ENCODE results near the gene DRD4.
"Not testable (repeated sequence)": the region's sequence is repeated elsewhere in the genome, so short reads cannot be mapped to it uniquely, and the experiment has no call there.

The DRD4 gene

DNA sequence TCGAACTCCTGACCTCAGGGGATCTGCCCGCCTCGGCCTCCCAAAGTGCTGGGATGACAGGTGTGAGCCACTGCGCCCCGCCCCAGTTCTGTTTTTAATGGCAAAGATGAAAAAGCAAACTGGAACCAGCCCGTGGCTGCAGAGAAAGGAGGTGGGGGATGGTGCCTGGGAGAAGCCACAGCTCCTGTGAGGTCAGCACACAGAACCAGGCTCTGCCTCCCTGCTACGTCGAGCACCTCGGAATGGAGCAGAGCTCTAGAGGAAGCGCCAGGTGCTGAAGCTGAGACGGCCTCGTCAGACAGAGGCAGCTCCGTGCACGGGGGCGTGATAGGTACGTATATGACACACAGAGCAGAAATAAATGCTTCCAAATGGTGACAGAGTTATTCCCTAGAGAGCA is 8.5 kb downstream of the DRD4 start:
- no peak for DNase-seq (ENCODE audit: low spot score)

DNA sequence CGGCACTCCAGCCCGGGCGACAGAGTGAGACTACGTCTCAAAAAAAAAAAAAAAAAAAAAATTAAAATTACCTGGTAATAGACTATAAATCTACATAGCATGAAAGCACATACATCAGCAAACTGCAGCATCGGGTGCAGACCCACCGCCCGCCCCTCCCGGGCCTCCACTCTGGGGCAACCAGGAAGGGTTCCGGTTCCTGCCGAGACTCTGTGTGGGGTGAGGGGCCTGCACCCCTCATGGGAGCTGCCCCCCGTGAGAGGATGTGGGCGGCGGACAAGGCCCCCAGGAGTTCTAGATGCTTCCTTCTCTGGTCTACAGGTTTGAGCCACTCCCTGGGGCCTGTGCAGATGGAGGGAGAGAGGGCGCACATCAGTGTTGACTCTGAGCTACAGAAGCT is 9.1 kb downstream of the DRD4 start:
- no peak for DNase-seq (ENCODE audit: low spot score)

DNA sequence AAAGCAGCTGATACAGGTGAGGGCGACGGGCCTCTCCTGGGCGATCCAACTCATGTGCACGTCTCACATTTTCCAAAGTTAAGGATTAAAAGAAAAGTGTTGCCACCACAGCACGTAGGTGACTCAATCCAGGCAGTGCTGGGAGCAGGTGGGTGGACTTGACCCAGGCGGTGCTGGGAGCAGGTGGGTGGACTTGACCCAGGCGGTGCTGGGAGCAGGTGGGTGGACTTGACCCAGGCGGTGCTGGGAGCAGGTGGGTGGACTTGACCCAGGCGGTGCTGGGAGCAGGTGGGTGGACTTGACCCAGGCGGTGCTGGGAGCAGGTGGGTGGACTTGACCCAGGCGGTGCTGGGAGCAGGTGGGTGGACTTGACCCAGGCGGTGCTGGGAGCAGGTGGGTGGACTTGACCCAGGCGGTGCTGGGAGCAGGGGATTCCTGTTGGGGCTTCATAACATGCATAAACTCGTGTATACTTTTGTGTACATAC is 10.6 kb downstream of the DRD4 start:
- DNase-seq (ENCODE audit: low spot score) = not testable (repeated sequence)

DNA sequence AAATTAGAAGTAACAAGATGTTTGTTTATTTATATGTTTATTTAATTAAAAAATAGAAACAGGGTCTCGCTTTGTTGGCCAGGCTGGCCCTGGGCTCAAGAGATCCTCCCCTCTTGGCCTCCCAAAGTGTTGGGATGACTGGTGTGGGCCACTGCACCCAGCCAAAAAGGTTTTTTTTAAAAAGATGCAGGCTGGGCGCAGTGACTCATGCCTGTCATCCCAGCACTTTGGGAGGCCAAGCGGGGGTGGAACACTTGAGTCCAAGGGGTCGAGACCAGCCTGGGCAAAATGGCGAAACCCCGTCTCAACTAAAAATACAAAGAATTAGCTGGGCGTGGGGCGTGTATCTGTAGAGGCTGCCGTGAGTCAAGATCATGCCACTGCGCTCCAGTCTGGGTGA is 13.4 kb downstream of the DRD4 start:
- no peak for DNase-seq (ENCODE audit: low spot score)

GRCh38 chr11:653136-653535 is 16.1 kb downstream of the DRD4 start:
- DNase-seq (ENCODE audit: low spot score) = not testable (repeated sequence)

GRCh38 chr11:653837-654236 is 16.8 kb downstream of the DRD4 start:
- no peak for DNase-seq (ENCODE audit: low spot score)

- not testable (repeated sequence) for DNase-seq (ENCODE audit: low spot score)
Observed at GRCh38 chr11:654444-654843, 17.4 kb downstream of the DRD4 start.

DNA sequence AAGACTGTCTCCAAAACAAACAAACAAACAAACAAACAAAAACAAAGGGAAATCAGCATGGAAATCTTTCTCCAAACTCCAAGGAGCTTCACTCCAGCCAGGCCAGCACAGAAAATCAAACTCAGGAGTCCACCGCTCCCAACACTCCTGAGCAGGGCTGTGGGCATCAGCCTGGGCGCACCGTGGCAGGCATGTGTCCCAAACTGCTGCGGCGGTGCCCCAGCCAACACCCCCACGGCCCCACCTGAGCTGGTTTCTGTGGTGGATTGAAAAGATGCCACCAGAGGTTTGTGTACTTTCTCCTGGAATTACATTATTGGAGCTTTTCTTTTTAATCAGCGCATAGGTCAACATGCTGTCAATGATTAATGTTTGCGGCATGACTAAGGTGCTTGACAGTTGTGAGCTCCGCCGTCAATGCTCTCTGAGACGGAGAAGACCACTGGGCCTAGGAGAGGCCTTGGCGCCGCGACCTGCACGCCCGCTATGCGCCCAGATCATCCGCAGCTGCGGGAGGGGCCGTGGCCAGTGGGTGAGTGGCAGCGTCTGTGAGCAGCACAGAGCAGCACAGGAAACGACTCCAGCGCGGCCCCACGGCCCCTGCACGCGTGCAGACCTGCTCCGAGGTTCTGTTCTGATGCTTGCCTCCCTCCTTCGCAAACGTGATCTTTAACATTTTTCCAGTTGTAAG is 18.1 kb downstream of the DRD4 start:
- DNase-seq (ENCODE audit: low spot score) = no peak

DNA sequence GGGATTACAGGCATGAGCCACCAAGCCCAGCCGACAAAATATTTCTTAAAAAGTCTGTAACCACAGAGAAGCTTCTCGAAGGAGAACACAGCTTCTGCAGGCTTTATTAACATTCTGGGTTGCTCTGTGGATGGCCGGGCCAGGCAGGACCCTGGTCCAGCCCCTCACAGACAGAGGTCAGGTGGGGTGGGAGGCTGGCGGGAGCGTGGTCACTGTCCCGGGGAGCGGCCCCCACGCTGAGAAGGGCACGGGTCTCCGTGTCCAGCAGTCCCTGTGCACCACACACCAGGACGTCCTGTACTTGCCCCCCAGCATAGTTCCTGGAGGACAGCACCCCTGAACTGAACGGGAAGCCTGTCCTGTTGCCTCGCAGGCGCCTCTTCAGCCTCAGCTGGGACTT is 19.4 kb downstream of the DRD4 start:
- DNase-seq (ENCODE audit: low spot score) = no peak

GRCh38 chr11:656866-657265 is 19.8 kb downstream of the DRD4 start:
- DNase-seq (ENCODE audit: low spot score) = no peak

DNA sequence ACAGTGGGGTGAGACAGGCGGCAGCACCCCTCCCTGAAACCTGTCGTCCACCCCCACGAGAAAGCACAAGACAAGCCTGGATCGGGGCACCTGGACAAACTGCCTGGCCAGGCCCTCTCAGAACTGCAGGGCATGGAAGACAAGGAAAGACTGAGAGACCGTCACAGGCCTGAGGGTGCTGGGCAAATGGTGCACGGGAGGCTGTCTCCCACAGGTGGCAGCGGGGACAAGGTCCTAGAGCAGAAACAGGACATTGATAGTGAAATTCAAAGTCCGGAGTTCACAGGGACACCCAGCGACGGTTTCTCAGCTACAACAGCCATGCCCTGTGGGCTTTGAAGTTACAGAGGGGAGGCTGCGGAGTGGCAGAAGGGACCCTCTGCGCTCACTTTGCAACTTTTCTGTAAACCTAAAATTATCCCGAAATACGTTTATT is 20.6 kb downstream of the DRD4 start:
- no peak for DNase-seq (ENCODE audit: low spot score)

- no peak for DNase-seq (ENCODE audit: low spot score)
Observed at GRCh38 chr11:659532-660085, 22.5 kb downstream of the DRD4 start.

DNA sequence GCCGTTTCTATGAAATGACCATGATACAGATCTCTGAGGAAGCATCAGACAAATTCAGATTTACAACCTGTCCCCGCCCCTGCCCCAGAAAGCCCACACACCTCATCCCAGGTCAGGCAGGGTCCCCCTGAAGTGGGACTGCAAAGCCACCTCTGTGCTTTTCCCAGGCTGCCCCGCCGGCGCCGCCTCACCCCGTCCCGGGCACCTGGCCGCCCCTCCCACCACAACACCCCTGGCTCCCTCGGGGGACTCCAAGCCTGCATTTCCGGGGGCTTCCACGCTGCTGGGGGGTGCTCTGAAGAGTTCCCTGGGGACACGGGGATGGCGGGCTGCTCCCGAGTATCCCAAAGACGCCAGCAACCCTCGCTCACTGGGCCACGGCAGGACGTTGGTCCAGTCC is 23.2 kb downstream of the DRD4 start:
- no peak for DNase-seq (ENCODE audit: low spot score)

GRCh38 chr11:660681-661444 is 23.8 kb downstream of the DRD4 start:
- DNase-seq (ENCODE audit: low spot score) = no peak

GRCh38 chr11:662689-663274 is 25.7 kb downstream of the DRD4 start:
- peak; percentile 64 for DNase-seq (ENCODE audit: low spot score)

GRCh38 chr11:665062-665703 is 28.1 kb downstream of the DRD4 start:
- DNase-seq (ENCODE audit: low spot score) = no peak

DNA sequence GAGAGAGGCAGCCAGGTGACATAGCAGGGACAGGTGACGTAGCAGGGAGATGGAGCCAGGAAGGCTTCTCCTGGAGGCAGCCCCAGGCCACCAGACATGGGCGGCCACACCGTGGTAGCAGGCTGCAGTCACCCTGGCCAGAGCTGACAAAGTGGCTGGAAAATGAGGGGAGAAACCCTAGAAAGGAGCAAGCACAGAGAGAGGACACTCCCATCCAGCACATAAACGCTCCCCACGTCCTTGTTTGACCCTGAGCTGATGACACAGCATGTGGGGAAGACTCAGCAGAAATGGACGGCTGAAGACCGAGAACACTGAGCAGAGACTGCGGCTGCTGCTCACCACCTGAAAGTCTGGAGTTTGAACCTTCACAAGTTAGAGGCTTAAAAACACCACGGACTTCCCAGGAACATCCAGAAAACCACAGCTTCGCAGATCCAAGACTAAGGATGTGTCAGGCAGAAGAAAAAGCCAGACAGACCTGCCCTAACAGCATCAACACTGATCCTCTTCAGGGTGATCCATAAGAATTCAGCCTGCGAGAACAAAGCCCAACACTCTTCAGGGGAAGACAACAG is 28.7 kb downstream of the DRD4 start:
- DNase-seq (ENCODE audit: low spot score) = no peak

DNA sequence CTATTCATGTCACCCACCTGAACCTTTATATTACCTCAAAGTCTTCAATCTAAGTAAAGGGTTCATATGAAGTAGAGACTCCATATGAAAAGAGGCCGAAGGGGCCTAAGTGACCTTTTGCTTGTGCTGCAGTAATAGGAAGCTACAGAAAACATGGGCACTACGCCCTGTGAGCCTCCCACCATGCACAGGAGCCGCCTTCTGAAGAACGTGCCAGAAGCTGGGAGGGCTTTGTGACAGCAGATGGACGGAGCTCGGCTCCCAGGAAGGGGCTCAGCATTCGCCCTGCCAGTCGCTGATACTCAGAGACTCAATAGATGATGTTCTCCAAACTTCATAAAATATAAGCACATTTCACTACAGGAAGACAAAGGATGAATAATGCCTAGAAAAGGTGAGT is 36.8 kb downstream of the DRD4 start:
- no peak for DNase-seq (ENCODE audit: low spot score)

GRCh38 chr11:674406-674805 is 37.3 kb downstream of the DRD4 start:
- no peak for DNase-seq (ENCODE audit: low spot score)

GRCh38 chr11:678297-678696 is 41.2 kb downstream of the DRD4 start:
- DNase-seq (ENCODE audit: low spot score) = no peak

GRCh38 chr11:679271-680207 is 42.5 kb downstream of the DRD4 start:
- DNase-seq (ENCODE audit: low spot score) = no peak

Data from globus pallidus (tissue), 1 donor.